Measurements from ENCODE around the gene PRPF4. TPM values are rescaled to one million over a fixed set of nuclear protein-coding genes. Genes with fewer than 3 reads are reported as not detected.
A peak's percentile ranks its signal among the peaks of the same experiment; 100 is the strongest.

PRPF4 gene
- total RNA-seq, 1 donor from 2014 or later, result 13.2 TPM

GRCh38 chr9:113307396-113307975, 32.0 kb downstream of the PRPF4 start:
- intact Hi-C loops (cut with DNase I), result no loop called here
- H3K36me3 ChIP-seq, result no peaks in the 10 kb centered on the region
- no peak overlapping the region for H3K27ac ChIP-seq
- no peak for TF ChIP-seq CTCF (IDR thresholded peaks at IDR 0.05)
- H3K4me1 ChIP-seq, result no peaks in the 10 kb centered on the region
- ATAC-seq (no peak), DNase-seq (no peak)
- H3K27me3 ChIP-seq, result no peaks in the 10 kb centered on the region
- H3K9me3 ChIP-seq, result no peaks in the 10 kb centered on the region
- no peak overlapping the region for H3K4me3 ChIP-seq

GRCh38 chr9:113309204-113309813, 33.9 kb downstream of the PRPF4 start:
- H3K9me3 ChIP-seq, result no peaks in the 10 kb centered on the region
- ATAC-seq (peak; percentile 46), DNase-seq (no peak)
- H3K4me1 ChIP-seq, result no peaks in the 10 kb centered on the region
- TF ChIP-seq CTCF (IDR thresholded peaks at IDR 0.05), result peak; percentile 59
- no peaks in the 10 kb centered on the region for H3K36me3 ChIP-seq
- no peak overlapping the region for H3K4me3 ChIP-seq
- no peak overlapping the region for H3K27ac ChIP-seq
- intact Hi-C loops (cut with DNase I), result no loop called here
- no peaks in the 10 kb centered on the region for H3K27me3 ChIP-seq

- ATAC-seq (no peak), DNase-seq (no peak)
- intact Hi-C loops (cut with DNase I), result no loop called here
- no peak overlapping the region for H3K4me3 ChIP-seq
- no peaks in the 10 kb centered on the region for H3K4me1 ChIP-seq
- H3K9me3 ChIP-seq, result no peaks in the 10 kb centered on the region
- no peak overlapping the region for H3K27ac ChIP-seq
- H3K36me3 ChIP-seq, result no peaks in the 10 kb centered on the region
- no peak for TF ChIP-seq CTCF (IDR thresholded peaks at IDR 0.05)
- no peaks in the 10 kb centered on the region for H3K27me3 ChIP-seq
Observed at GRCh38 chr9:113310538-113310937, 35.1 kb downstream of the PRPF4 start.

GRCh38 chr9:113311961-113312360, 36.5 kb downstream of the PRPF4 start:
- DNase-seq (no peak), ATAC-seq (no peak)
- H3K36me3 ChIP-seq, result no peaks in the 10 kb centered on the region
- no peak for TF ChIP-seq CTCF (IDR thresholded peaks at IDR 0.05)
- no peak overlapping the region for H3K27ac ChIP-seq
- H3K9me3 ChIP-seq, result no peaks in the 10 kb centered on the region
- no peaks in the 10 kb centered on the region for H3K27me3 ChIP-seq
- H3K4me3 ChIP-seq, result no peak overlapping the region
- intact Hi-C loops (cut with DNase I), result no loop called here
- H3K4me1 ChIP-seq, result no peaks in the 10 kb centered on the region

GRCh38 chr9:113313261-113313660, 37.8 kb downstream of the PRPF4 start:
- DNase-seq, result no peak
- H3K9me3 ChIP-seq, result no peaks in the 10 kb centered on the region
- no peak for TF ChIP-seq CTCF (IDR thresholded peaks at IDR 0.05)
- H3K4me3 ChIP-seq, result no peak overlapping the region
- H3K36me3 ChIP-seq, result no peaks in the 10 kb centered on the region
- no peaks in the 10 kb centered on the region for H3K4me1 ChIP-seq
- intact Hi-C loops (cut with DNase I), result no loop called here
- ATAC-seq, result no peak
- H3K27me3 ChIP-seq, result no peaks in the 10 kb centered on the region
- H3K27ac ChIP-seq, result no peak overlapping the region

Measured in upper lobe of right lung (tissue), 1 donor.